SK-N-SH treated with all-trans-retinoic acid at 6 μM for 48 hours (cell line): ENCODE data around the gene ATF2.
"Not testable (repeated sequence)": the region's sequence is repeated elsewhere in the genome, so short reads cannot be mapped to it uniquely, and the experiment has no call there.

Source experiments
- ATAC-seq: fragments of 200-7000 bp; cut with Tn5 transposase; 3 replicates; pipeline ENCODE4 v1.9.1; 2020; ENCODE audit warnings: mild to moderate bottlenecking, moderate library complexity
- ARNTL ChIP-seq: fragments of 450-650 bp; formaldehyde crosslinking; IDR thresholded peaks from 2 replicates; pipeline ENCODE4 v1.5.0; 2020; ENCODE audit warnings: low read depth, mild to moderate bottlenecking, moderate library complexity, borderline replicate concordance
- BACH2 ChIP-seq: fragments of 250-450 bp; sonication (Bioruptor Pico); IDR thresholded peaks from 2 replicates; pipeline ENCODE4 v1.9.0; 2021; ENCODE audit warnings: mild to moderate bottlenecking, borderline replicate concordance
- CSDC2 ChIP-seq: fragments of 250-450 bp; sonication (Bioruptor Pico); IDR thresholded peaks from 2 replicates; pipeline ENCODE4 v1.5.0; 2020; ENCODE audit warnings: mild to moderate bottlenecking, moderate library complexity
- ESRRG ChIP-seq: fragments of 250-450 bp; sonication (Bioruptor Pico); IDR thresholded peaks from 2 replicates; pipeline ENCODE4 v1.6.1; 2021; ENCODE audit warnings: mild to moderate bottlenecking
- GLIS3 ChIP-seq: fragments of 250-450 bp; sonication (Bioruptor Pico); IDR thresholded peaks from 2 replicates; pipeline ENCODE4 v1.5.0; 2020; ENCODE audit warnings: mild to moderate bottlenecking, moderate library complexity
- ISL1 ChIP-seq: fragments of 250-450 bp; sonication (Bioruptor Pico); IDR thresholded peaks from 2 replicates; pipeline ENCODE4 v2.1.2; 2022; ENCODE audit warnings: mild to moderate bottlenecking, moderate library complexity
- OSR1 ChIP-seq: fragments of 250-450 bp; sonication (Bioruptor Pico); IDR thresholded peaks from 2 replicates; pipeline ENCODE4 v1.8.0; 2022; ENCODE audit warnings: moderate library complexity, mild to moderate bottlenecking, inconsistent platforms
- PATZ1 ChIP-seq: fragments of 250-450 bp; sonication (Bioruptor Pico); IDR thresholded peaks from 2 replicates; pipeline ENCODE4 v1.8.0; 2020; ENCODE audit warnings: mild to moderate bottlenecking, moderate library complexity, borderline replicate concordance
- PPARA ChIP-seq: fragments of 250-450 bp; sonication (Bioruptor Pico); IDR thresholded peaks from 2 replicates; pipeline ENCODE4 v1.5.0; 2020; ENCODE audit warnings: mild to moderate bottlenecking, borderline replicate concordance
- RARB ChIP-seq: fragments of 250-450 bp; sonication (Bioruptor Pico); IDR thresholded peaks from 2 replicates; pipeline ENCODE4 v1.8.0; 2021; ENCODE audit warnings: mild to moderate bottlenecking, moderate library complexity
- SNAI2 ChIP-seq: fragments of 250-450 bp; sonication (Bioruptor Pico); IDR thresholded peaks from 2 replicates; pipeline ENCODE4 v1.5.0; 2020; ENCODE audit warnings: mild to moderate bottlenecking, moderate library complexity
- TCF4 ChIP-seq: fragments of 250-450 bp; sonication (Bioruptor Pico); IDR thresholded peaks from 2 replicates; pipeline ENCODE4 v1.8.0; 2021; ENCODE audit warnings: mild to moderate bottlenecking, moderate library complexity, borderline replicate concordance
- TOX ChIP-seq: fragments of 250-450 bp; sonication (Bioruptor Pico); IDR thresholded peaks from 2 replicates; pipeline ENCODE4 v1.8.0; 2021; ENCODE audit warnings: mild to moderate bottlenecking, moderate library complexity, borderline replicate concordance
- ZC3H10 ChIP-seq: fragments of 250-450 bp; sonication (Bioruptor Pico); IDR thresholded peaks from 2 replicates; pipeline ENCODE4 v1.5.1; 2021; ENCODE audit warnings: mild to moderate bottlenecking, moderate library complexity
- ZFP3 ChIP-seq: fragments of 250-450 bp; sonication (Bioruptor Pico); IDR thresholded peaks from 2 replicates; pipeline ENCODE4 v1.5.0; 2020; ENCODE audit warnings: mild to moderate bottlenecking, moderate library complexity
- ZFP30 ChIP-seq: fragments of 450-650 bp; formaldehyde crosslinking; IDR thresholded peaks from 2 replicates; pipeline ENCODE4 v1.5.0; 2022; ENCODE audit warnings: mild to moderate bottlenecking, moderate library complexity
- ZNF565 ChIP-seq: fragments of 450-650 bp; formaldehyde crosslinking; conservative IDR thresholded peaks from 2 replicates; pipeline ENCODE4 v1.5.0; 2020; ENCODE audit warnings: low read depth, mild to moderate bottlenecking, moderate library complexity
- ZNF70 ChIP-seq: fragments of 450-650 bp; formaldehyde crosslinking; IDR thresholded peaks from 2 replicates; pipeline ENCODE4 v1.5.0; 2020; ENCODE audit warnings: mild to moderate bottlenecking, moderate library complexity
- ZNF8 ChIP-seq: fragments of 450-650 bp; formaldehyde crosslinking; IDR thresholded peaks from 2 replicates; pipeline ENCODE4 v1.5.0; 2020; ENCODE audit warnings: mild to moderate bottlenecking, moderate library complexity
- TF ChIP-seq, protein P1 (sequence below): fragments of 250-450 bp; sonication (Bioruptor Pico); IDR thresholded peaks from 2 replicates; pipeline ENCODE4 v1.5.1; 2020; ENCODE audit warnings: low read depth, mild to moderate bottlenecking, moderate library complexity
- TF ChIP-seq, protein P2 (sequence below): fragments of 250-450 bp; sonication (Bioruptor Pico); IDR thresholded peaks from 2 replicates; pipeline ENCODE4 v1.5.0; 2020; ENCODE audit warnings: mild to moderate bottlenecking, moderate library complexity
- TF ChIP-seq, protein P3 (sequence below): fragments of 250-450 bp; sonication (Bioruptor Pico); IDR thresholded peaks from 2 replicates; pipeline ENCODE4 v1.8.0; 2021; ENCODE audit warnings: low read depth, mild to moderate bottlenecking, moderate library complexity, borderline replicate concordance

Gene ATF2

GRCh38 chr2:175126661-175127060, 41.3 kb downstream of the ATF2 start (continued):
- no peak for TF ChIP-seq ARNTL (CRISPR knock-in tag)
- no peak for TF ChIP-seq RARB (CRISPR knock-in tag)

GRCh38 chr2:175123254-175123653, 44.7 kb downstream of the ATF2 start:
- no peak for ATAC-seq
- TF ChIP-seq ZFP30 (CRISPR knock-in tag) (no peak), BACH2 (no peak), SNAI2 (CRISPR knock-in tag) (no peak), PATZ1 (CRISPR knock-in tag) (no peak)
- TF ChIP-seq, protein P1, sequence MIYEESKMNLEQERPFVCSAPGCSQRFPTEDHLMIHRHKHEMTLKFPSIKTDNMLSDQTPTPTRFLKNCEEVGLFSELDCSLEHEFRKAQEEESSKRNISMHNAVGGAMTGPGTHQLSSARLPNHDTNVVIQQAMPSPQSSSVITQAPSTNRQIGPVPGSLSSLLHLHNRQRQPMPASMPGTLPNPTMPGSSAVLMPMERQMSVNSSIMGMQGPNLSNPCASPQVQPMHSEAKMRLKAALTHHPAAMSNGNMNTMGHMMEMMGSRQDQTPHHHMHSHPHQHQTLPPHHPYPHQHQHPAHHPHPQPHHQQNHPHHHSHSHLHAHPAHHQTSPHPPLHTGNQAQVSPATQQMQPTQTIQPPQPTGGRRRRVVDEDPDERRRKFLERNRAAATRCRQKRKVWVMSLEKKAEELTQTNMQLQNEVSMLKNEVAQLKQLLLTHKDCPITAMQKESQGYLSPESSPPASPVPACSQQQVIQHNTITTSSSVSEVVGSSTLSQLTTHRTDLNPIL (CRISPR knock-in tag), result no peak
- TF ChIP-seq, all 23 proteins: peak for 0

DNA sequence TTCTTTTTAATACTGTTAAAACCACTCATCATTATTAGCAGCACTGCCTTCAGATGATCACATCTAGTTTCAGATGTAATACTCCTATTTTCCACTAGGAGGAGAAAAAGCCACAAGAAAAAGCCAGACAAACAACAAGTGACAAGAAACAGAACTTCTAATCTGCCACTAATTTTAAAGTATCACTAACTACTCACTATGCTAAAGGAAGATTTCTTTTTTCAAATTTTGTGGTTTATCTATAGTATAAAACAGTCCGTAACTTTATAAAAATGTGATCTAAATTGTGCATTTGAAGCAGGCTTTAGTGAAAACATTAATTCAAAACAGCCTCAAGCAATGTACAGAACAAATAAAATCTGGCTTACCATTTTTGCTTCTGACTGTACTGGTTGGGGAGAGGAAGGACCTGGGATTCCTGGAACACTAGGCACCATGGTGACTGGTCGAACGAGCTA, 56.8 kb downstream of the ATF2 start:
- TF ChIP-seq, protein P2, sequence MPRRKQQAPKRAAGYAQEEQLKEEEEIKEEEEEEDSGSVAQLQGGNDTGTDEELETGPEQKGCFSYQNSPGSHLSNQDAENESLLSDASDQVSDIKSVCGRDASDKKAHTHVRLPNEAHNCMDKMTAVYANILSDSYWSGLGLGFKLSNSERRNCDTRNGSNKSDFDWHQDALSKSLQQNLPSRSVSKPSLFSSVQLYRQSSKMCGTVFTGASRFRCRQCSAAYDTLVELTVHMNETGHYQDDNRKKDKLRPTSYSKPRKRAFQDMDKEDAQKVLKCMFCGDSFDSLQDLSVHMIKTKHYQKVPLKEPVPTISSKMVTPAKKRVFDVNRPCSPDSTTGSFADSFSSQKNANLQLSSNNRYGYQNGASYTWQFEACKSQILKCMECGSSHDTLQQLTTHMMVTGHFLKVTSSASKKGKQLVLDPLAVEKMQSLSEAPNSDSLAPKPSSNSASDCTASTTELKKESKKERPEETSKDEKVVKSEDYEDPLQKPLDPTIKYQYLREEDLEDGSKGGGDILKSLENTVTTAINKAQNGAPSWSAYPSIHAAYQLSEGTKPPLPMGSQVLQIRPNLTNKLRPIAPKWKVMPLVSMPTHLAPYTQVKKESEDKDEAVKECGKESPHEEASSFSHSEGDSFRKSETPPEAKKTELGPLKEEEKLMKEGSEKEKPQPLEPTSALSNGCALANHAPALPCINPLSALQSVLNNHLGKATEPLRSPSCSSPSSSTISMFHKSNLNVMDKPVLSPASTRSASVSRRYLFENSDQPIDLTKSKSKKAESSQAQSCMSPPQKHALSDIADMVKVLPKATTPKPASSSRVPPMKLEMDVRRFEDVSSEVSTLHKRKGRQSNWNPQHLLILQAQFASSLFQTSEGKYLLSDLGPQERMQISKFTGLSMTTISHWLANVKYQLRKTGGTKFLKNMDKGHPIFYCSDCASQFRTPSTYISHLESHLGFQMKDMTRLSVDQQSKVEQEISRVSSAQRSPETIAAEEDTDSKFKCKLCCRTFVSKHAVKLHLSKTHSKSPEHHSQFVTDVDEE (CRISPR knock-in tag), result no peak
- TF ChIP-seq ZNF8 (CRISPR knock-in tag), result no peak
- TF ChIP-seq ZC3H10 (CRISPR knock-in tag), result no peak
- TF ChIP-seq TCF4 (CRISPR knock-in tag), result no peak
- no peak for TF ChIP-seq BACH2
- TF ChIP-seq PPARA (CRISPR knock-in tag), result no peak
- TF ChIP-seq TOX, result no peak
- TF ChIP-seq ZNF565 (CRISPR knock-in tag), result no peak
- TF ChIP-seq PATZ1 (CRISPR knock-in tag), result no peak
- no peak for TF ChIP-seq ISL1 (CRISPR knock-in tag)
- no peak for TF ChIP-seq ARNTL (CRISPR knock-in tag)
- ATAC-seq, result peak; percentile 84

GRCh38 chr2:175108091-175108490, 59.9 kb downstream of the ATF2 start:
- not testable (repeated sequence) for ATAC-seq

DNA sequence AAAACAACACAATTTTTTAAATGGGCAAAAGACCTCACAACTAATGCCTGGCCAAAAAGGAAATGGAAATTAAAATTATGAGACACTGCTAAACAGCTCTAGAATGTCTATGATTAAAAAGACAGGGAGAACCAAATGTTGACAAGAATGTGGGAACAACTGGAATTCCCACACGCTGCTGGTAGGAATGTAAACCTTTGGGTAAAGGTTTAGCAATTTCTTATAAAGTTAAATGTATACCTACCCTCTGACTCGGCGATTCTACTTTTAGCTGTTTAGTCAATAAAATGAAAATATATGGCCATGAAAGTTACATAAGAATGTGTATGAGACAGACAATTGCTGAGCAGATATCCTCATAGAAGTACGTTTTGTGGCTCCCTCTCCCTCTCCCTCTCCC, 60.9 kb downstream of the ATF2 start:
- ATAC-seq, result no peak
- no peak for TF ChIP-seq ZNF70
- no peak for TF ChIP-seq CSDC2 (CRISPR knock-in tag)
- TF ChIP-seq SNAI2 (CRISPR knock-in tag), result no peak
- TF ChIP-seq RARB (CRISPR knock-in tag), result no peak
- TF ChIP-seq ISL1 (CRISPR knock-in tag), result no peak
- no peak for TF ChIP-seq ESRRG
- TF ChIP-seq ARNTL (CRISPR knock-in tag), result no peak
- no peak for TF ChIP-seq TOX
- no peak for TF ChIP-seq OSR1 (CRISPR knock-in tag)
- TF ChIP-seq ZFP3, result no peak
- no peak for TF ChIP-seq GLIS3
- TF ChIP-seq, protein P3, sequence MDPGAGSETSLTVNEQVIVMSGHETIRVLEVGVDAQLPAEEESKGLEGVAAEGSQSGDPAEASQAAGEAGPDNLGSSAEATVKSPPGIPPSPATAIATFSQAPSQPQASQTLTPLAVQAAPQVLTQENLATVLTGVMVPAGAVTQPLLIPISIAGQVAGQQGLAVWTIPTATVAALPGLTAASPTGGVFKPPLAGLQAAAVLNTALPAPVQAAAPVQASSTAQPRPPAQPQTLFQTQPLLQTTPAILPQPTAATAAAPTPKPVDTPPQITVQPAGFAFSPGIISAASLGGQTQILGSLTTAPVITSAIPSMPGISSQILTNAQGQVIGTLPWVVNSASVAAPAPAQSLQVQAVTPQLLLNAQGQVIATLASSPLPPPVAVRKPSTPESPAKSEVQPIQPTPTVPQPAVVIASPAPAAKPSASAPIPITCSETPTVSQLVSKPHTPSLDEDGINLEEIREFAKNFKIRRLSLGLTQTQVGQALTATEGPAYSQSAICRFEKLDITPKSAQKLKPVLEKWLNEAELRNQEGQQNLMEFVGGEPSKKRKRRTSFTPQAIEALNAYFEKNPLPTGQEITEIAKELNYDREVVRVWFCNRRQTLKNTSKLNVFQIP (CRISPR knock-in tag), result no peak
- TF ChIP-seq PPARA (CRISPR knock-in tag), result no peak
- TF ChIP-seq TCF4 (CRISPR knock-in tag), result no peak
- TF ChIP-seq ZNF565 (CRISPR knock-in tag), result no peak
- TF ChIP-seq, protein P2 (CRISPR knock-in tag), result no peak
- no peak for TF ChIP-seq ZNF8 (CRISPR knock-in tag)
- no peak for TF ChIP-seq ZC3H10 (CRISPR knock-in tag)
